OCI-LY7 (cell line): ENCODE results near the gene SPCS2. TPM values are rescaled to one million over a fixed set of nuclear protein-coding genes. Genes with fewer than 3 reads are reported as not detected.

ENCODE experiments used
- BruUV-seq: library from RNA; stranded (reverse); fragments of 400-500 nt; replicated peaks from 2 replicates; lab custom pipeline; 2021; lab: Mats Ljungman, UMichigan
- CTCF ChIA-PET: fragments of 300-600 bp; sonication (Branson Sonifier 250); formaldehyde crosslinking; loops from one replicate; lab custom pipeline; 2022; ENCODE audit warnings: antibody characterized with exemption; ENCODE audit not compliant: unreplicated experiment; lab: Charles Lee
- POLR2A ChIA-PET: fragments of 300-600 bp; sonication (Branson Sonifier 250); formaldehyde crosslinking; loops from one replicate; lab custom pipeline; 2022; ENCODE audit warnings: antibody characterized with exemption; lab: Charles Lee
- DNase-seq: peaks from one replicate; pipeline ENCODE4 v3.0.0-alpha.2; 2015; ENCODE audit warnings: low spot score
- H2AFZ ChIP-seq: fragments of 200-600 bp; sonication (generic), shearing (Covaris generic); 2 replicates; pipeline ENCODE4 v1.6.1; 2014; ENCODE audit warnings: mild to moderate bottlenecking, antibody characterized with exemption, low read length, moderate library complexity
- H3K27ac ChIP-seq: fragments of 200-600 bp; sonication (generic); 2 replicates; pipeline ENCODE4 v1.5.1; 2014; ENCODE audit warnings: mixed run types, low read depth, mild to moderate bottlenecking, moderate library complexity, low read length, inconsistent platforms; ENCODE audit not compliant: poor library complexity, severe bottlenecking
- H3K36me3 ChIP-seq: fragments of 200-600 bp; sonication (generic); 2 replicates; pipeline ENCODE4 v1.6.1; 2014; ENCODE audit warnings: mild to moderate bottlenecking, antibody characterized with exemption, low read length, moderate library complexity, mixed read lengths; ENCODE audit not compliant: insufficient read depth
- H3K4me1 ChIP-seq: fragments of 200-600 bp; sonication (generic); 2 replicates; pipeline ENCODE4 v1.5.1; 2014; ENCODE audit warnings: mild to moderate bottlenecking, low read length; ENCODE audit not compliant: insufficient read depth, poor library complexity, severe bottlenecking
- H3K4me2 ChIP-seq: fragments of 200-600 bp; sonication (generic); 2 replicates; pipeline ENCODE4 v1.6.1; 2014; ENCODE audit warnings: mild to moderate bottlenecking, low read length
- H3K4me3 ChIP-seq: fragments of 200-600 bp; sonication (generic); 2 replicates; pipeline ENCODE4 v1.5.1; 2014; ENCODE audit warnings: mild to moderate bottlenecking, low read depth, low read length; ENCODE audit not compliant: poor library complexity, severe bottlenecking
- H3K79me2 ChIP-seq: fragments of 200-600 bp; sonication (generic); 2 replicates; pipeline ENCODE4 v1.6.1; 2016; ENCODE audit warnings: low read depth, mild to moderate bottlenecking, low read length, moderate library complexity, mixed read lengths; ENCODE audit not compliant: insufficient read depth
- H3K9me2 ChIP-seq: fragments of 200-600 bp; sonication (generic); 2 replicates; pipeline ENCODE4 v1.6.1; 2016; ENCODE audit warnings: mild to moderate bottlenecking, low read length, mixed read lengths; ENCODE audit not compliant: insufficient read depth
- H3K9me3 ChIP-seq: fragments of 200-600 bp; sonication (generic); 2 replicates; pipeline ENCODE4 v1.6.1; 2014; ENCODE audit warnings: mild to moderate bottlenecking, mixed run types, low read length, mixed read lengths
- H4K20me1 ChIP-seq: fragments of 200-600 bp; sonication (generic); 2 replicates; pipeline ENCODE4 v1.6.1; 2014; ENCODE audit warnings: mild to moderate bottlenecking, antibody characterized with exemption, low read length, moderate library complexity, mixed read lengths; ENCODE audit not compliant: insufficient read depth
- EZH2phosphoT487 ChIP-seq: fragments of 200-600 bp; sonication (generic); IDR thresholded peaks from 2 replicates; pipeline ENCODE4 v1.6.1; 2018; ENCODE audit warnings: low read depth, borderline replicate concordance, mild to moderate bottlenecking, mixed run types, antibody characterized with exemption, low read length, moderate library complexity, mixed read lengths
- intact Hi-C: fragments of 100-400 bp; cut with micrococcal nuclease; formaldehyde crosslinking; loops from one replicate; pipeline ENCODE4 v1.10.0; 2022; ENCODE audit not compliant: unreplicated experiment
- total RNA-seq, 2 experiments: library from RNA; depleted of rRNA in 1 of 2; stranded (reverse); fragments of >200 nt in 1 of 2; shearing (Covaris generic) in 1 of 2; gene quantifications; 2 replicates each; pipeline ENCODE4 v1.2.3, GENCODE V29; 2014 to 2022
- TF ChIP-seq, protein P1 (sequence below): fragments of 200-600 bp; sonication (generic); conservative IDR thresholded peaks from 2 replicates; pipeline ENCODE4 v1.5.1; 2014; ENCODE audit warnings: mild to moderate bottlenecking, antibody characterized with exemption, low read length, moderate library complexity, mixed read lengths

The SPCS2 gene
- total RNA-seq, 2 experiments from 2014 or later: 39.6 to 212 TPM

DNA sequence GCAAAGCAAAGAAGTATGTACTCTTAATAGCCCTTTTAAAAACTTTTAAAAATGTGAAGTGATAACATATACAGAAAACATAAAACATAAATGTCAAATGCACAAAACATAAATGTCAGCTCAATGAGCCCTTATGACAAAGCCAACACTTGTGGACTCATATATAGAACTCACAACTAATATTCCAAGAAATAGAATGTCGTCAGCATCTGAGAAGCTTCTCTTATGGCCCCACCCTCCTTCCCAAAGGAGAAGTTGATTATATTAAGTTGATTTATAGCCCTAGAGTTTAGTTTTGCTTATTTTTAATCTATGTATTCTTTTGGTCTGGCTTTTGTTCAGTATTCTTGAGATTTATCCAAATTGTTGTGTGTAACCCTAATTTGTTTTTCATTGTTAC lies 53.5 kb downstream of the SPCS2 start:
- H3K9me3 ChIP-seq: no peaks in the 10 kb centered on the region
- ChIA-PET POLR2A (interaction anchor here (1.0 to 1.3 kb wide), 2 partner anchors 9 to 10 kb away, joined by 3 to 6 read pairs; no protein-coding TSS in a partner anchor), CTCF (no interaction called here)
- no peak overlapping the region for H3K27ac ChIP-seq
- no TSS peak for BruUV-seq
- H4K20me1 ChIP-seq: no peaks in the 10 kb centered on the region
- DNase-seq: no peak
- no peak overlapping the region for H3K4me3 ChIP-seq
- intact Hi-C loops: no loop called here
- H3K4me1 ChIP-seq: peaks cover 10% of the 10 kb centered on the region
- no peak overlapping the region for H2AFZ ChIP-seq
- TF ChIP-seq EZH2phosphoT487: no peak
- TF ChIP-seq, protein P1, sequence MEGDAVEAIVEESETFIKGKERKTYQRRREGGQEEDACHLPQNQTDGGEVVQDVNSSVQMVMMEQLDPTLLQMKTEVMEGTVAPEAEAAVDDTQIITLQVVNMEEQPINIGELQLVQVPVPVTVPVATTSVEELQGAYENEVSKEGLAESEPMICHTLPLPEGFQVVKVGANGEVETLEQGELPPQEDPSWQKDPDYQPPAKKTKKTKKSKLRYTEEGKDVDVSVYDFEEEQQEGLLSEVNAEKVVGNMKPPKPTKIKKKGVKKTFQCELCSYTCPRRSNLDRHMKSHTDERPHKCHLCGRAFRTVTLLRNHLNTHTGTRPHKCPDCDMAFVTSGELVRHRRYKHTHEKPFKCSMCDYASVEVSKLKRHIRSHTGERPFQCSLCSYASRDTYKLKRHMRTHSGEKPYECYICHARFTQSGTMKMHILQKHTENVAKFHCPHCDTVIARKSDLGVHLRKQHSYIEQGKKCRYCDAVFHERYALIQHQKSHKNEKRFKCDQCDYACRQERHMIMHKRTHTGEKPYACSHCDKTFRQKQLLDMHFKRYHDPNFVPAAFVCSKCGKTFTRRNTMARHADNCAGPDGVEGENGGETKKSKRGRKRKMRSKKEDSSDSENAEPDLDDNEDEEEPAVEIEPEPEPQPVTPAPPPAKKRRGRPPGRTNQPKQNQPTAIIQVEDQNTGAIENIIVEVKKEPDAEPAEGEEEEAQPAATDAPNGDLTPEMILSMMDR: no peak
- H3K4me2 ChIP-seq: no peak overlapping the region
- H3K9me2 ChIP-seq: no peaks in the 10 kb centered on the region
- H3K79me2 ChIP-seq: no peaks in the 10 kb centered on the region
- peaks cover 92% of the 10 kb centered on the region for H3K36me3 ChIP-seq

DNA sequence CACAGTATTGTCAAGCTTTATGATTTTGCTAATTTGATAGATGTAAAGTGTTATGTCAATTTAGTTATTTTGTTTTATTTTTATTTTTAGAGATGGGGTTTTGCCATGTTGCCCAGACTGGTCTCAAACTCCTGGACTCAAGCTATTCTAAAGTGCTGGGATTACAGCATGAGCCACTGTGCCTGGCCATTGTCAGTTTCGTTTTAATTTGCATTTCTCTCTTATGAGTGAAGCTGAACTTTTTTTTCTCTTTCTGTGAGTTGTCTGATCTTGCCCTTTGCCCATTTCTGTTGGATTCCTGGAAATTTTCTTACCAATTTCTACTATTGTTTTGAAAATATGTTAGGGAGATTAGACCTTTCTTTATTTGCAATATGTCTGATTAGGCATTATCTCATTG lies 55.1 kb downstream of the SPCS2 start:
- ChIA-PET CTCF (no interaction called here), POLR2A (interaction anchor here (1.3 kb wide), 1 partner anchor 12 kb away, joined by 5 read pairs; no protein-coding TSS in a partner anchor)
- DNase-seq: no peak
- BruUV-seq: no TSS peak
- Histone ChIP-seq H3K9me3 (no peaks in the 10 kb centered on the region), H3K79me2 (no peaks in the 10 kb centered on the region), H4K20me1 (no peaks in the 10 kb centered on the region), H3K36me3 (peaks cover 91% of the 10 kb centered on the region), H3K27ac (no peak overlapping the region), H3K9me2 (no peaks in the 10 kb centered on the region), H3K4me1 (peaks cover 10% of the 10 kb centered on the region), H3K4me3 (no peak overlapping the region), H3K4me2 (no peak overlapping the region), H2AFZ (no peak overlapping the region)
- intact Hi-C loops: no loop called here
- no peak for TF ChIP-seq EZH2phosphoT487
- TF ChIP-seq, protein P1: no peak

DNA sequence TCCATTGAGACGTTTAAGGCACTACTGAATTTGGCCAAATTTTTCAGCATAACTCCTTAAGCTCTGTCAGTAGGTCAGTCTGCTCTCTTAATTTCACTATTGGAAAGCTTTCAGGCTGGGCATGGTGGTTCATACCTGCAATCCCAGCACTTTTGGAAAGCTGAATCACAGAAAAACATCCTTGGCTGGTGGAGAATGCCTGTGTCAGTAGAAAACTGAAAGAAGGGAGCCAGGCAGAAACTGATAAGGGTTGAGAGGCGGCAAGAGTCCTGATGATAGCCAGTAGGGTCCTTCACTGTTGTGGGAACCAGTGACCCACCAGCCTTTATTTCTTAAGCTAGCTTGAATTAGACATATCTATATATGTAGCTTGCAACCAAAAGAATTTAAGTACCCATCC lies 62.3 kb downstream of the SPCS2 start:
- CTCF ChIA-PET: interaction anchor here (1.7 kb wide), 1 partner anchor 11 kb away, joined by 4 read pairs; no protein-coding TSS in a partner anchor
- intact Hi-C loops: no loop called here
- POLR2A ChIA-PET: interaction anchor here (1.2 kb wide), 1 partner anchor 9 kb away, joined by 3 read pairs; no protein-coding TSS in a partner anchor
- Histone ChIP-seq H2AFZ (no peak overlapping the region), H4K20me1 (no peaks in the 10 kb centered on the region), H3K9me2 (no peaks in the 10 kb centered on the region), H3K4me2 (no peak overlapping the region), H3K79me2 (no peaks in the 10 kb centered on the region), H3K36me3 (peaks cover 94% of the 10 kb centered on the region), H3K4me1 (no peaks in the 10 kb centered on the region), H3K4me3 (no peak overlapping the region), H3K9me3 (no peaks in the 10 kb centered on the region), H3K27ac (no peak overlapping the region)
- DNase-seq: no peak
- no peak for TF ChIP-seq EZH2phosphoT487
- TF ChIP-seq, protein P1: no peak
- BruUV-seq: no TSS peak
